DMS114 treated with DMSO at 0.1 percent for 48 hours (cell line): ENCODE results near the gene ACTRT3.
A peak's percentile ranks its signal among the peaks of the same experiment; 100 is the strongest.
"Not testable (repeated sequence)": the region's sequence is repeated elsewhere in the genome, so short reads cannot be mapped to it uniquely, and the experiment has no call there.

Experiments used
- DNase-seq: peaks from one replicate; lab custom pipeline; 2025; ENCODE audit not compliant: unreplicated experiment; lab: John Stamatoyannopoulos, UW

The ACTRT3 gene

GRCh38 chr3:169772897-169773816 is 3.8 kb upstream of the ACTRT3 start, which contains the start of gene MYNN:
Gene MYNN, plus strand, starts transcription at chr3:169773396. Its CDS starts 900 bp downstream, at chr3:169774296.
- peak; percentile 78 for DNase-seq

- peak; percentile 81 for DNase-seq
Measured at GRCh38 chr3:169772305-169772896, 3.0 kb upstream of the ACTRT3 start.

- DNase-seq = peak; percentile 75
Measured at GRCh38 chr3:169771497-169772304, 2.3 kb upstream of the ACTRT3 start.

GRCh38 chr3:169764882-169765612 is 4.3 kb downstream of the ACTRT3 start, which contains the start of gene TERC:
Gene TERC, minus strand, starts transcription at chr3:169765060.
- DNase-seq = peak; percentile 81

- DNase-seq = no peak
Measured at GRCh38 chr3:169764312-169764881, 5.0 kb downstream of the ACTRT3 start.

GRCh38 chr3:169760479-169760878 is 8.9 kb downstream of the ACTRT3 start:
- DNase-seq = no peak

- no peak for DNase-seq
Measured at GRCh38 chr3:169759256-169759655, 10.1 kb downstream of the ACTRT3 start.

- DNase-seq = no peak
Measured at GRCh38 chr3:169758359-169758994, 10.9 kb downstream of the ACTRT3 start.

GRCh38 chr3:169755488-169755887 is 13.9 kb downstream of the ACTRT3 start:
- no peak for DNase-seq

- no peak for DNase-seq
Measured at GRCh38 chr3:169754711-169755110, 14.7 kb downstream of the ACTRT3 start.

GRCh38 chr3:169751875-169752274 is 17.5 kb downstream of the ACTRT3 start:
- no peak for DNase-seq

- DNase-seq = no peak
Measured at GRCh38 chr3:169750665-169751064, 18.7 kb downstream of the ACTRT3 start.

GRCh38 chr3:169748670-169749069 is 20.7 kb downstream of the ACTRT3 start:
- no peak for DNase-seq

- no peak for DNase-seq
Measured at GRCh38 chr3:169746924-169747323, 22.4 kb downstream of the ACTRT3 start.

- peak; percentile 27 for DNase-seq
Measured at GRCh38 chr3:169744366-169745054, 24.9 kb downstream of the ACTRT3 start.

GRCh38 chr3:169739067-169739466 is 30.3 kb downstream of the ACTRT3 start:
- DNase-seq = no peak

GRCh38 chr3:169731857-169732256 is 37.5 kb downstream of the ACTRT3 start:
- not testable (repeated sequence) for DNase-seq

- DNase-seq = no peak
Measured at GRCh38 chr3:169722724-169723123, 46.6 kb downstream of the ACTRT3 start.

- DNase-seq = not testable (repeated sequence)
Measured at GRCh38 chr3:169718415-169718814, 50.9 kb downstream of the ACTRT3 start.
